Activated CD8-positive, alpha-beta T cell treated with anti-CD3 and anti-CD28 coated beads for 36 hours (primary cell): Measurements from ENCODE around the gene NR2F1-AS1. TPM values are rescaled to one million over a fixed set of nuclear protein-coding genes. Genes with fewer than 3 reads are reported as not detected.

Experiments used
- ATAC-seq: fragments of 200-7000 bp; cut with Tn5 transposase; one replicate; pipeline ENCODE4 v1.10.0; 2021; ENCODE audit warnings: mild to moderate bottlenecking, moderate library complexity
- CTCF ChIA-PET: fragments of 350-600 bp; sonication (Branson Sonifier 250); formaldehyde crosslinking; loops from one replicate; lab custom pipeline; 2021; ENCODE audit warnings: antibody characterized with exemption; lab: Charles Lee
- POLR2A ChIA-PET: fragments of 350-600 bp; sonication (Branson Sonifier 250); formaldehyde crosslinking; loops from one replicate; lab custom pipeline; 2021; ENCODE audit warnings: antibody characterized with exemption; lab: Charles Lee
- DNase-seq: peaks from one replicate; pipeline ENCODE4 v3.0.0-alpha.2; 2020
- H3K27ac Mint-ChIP-seq: one replicate; pipeline ENCODE4 v1.8.0; 2021; ENCODE audit warnings: mild to moderate bottlenecking, mixed read lengths
- H3K27me3 Mint-ChIP-seq: one replicate; pipeline ENCODE4 v1.8.0; 2021; ENCODE audit warnings: mixed read lengths
- H3K36me3 Mint-ChIP-seq: one replicate; pipeline ENCODE4 v1.8.0; 2021; ENCODE audit warnings: low read depth, mixed read lengths
- H3K4me1 Mint-ChIP-seq: one replicate; pipeline ENCODE4 v1.8.0; 2021; ENCODE audit warnings: low read depth, mixed read lengths
- H3K4me3 Mint-ChIP-seq: one replicate; pipeline ENCODE4 v1.8.0; 2021; ENCODE audit warnings: mild to moderate bottlenecking, moderate library complexity, mixed read lengths
- H3K9me3 Mint-ChIP-seq: one replicate; pipeline ENCODE4 v1.8.0; 2021; ENCODE audit warnings: mixed read lengths
- intact Hi-C: fragments of 100-400 bp; cut with micrococcal nuclease; formaldehyde crosslinking; loops from one replicate; pipeline ENCODE4 v1.10.0; 2022
- total RNA-seq, 2 experiments: library from RNA; stranded (reverse); gene quantifications; one replicate each; pipeline ENCODE4 v1.2.3, GENCODE V29; 2021
- TF ChIP-seq, protein P1 (sequence below): fragments of 200-600 bp; IDR thresholded peaks from one replicate; pipeline ENCODE4 v1.8.0; 2022; ENCODE audit warnings: antibody characterized with exemption, mild to moderate bottlenecking

The NR2F1-AS1 gene
- total RNA-seq, 2 experiments from 2014 or later: not detected

DNA sequence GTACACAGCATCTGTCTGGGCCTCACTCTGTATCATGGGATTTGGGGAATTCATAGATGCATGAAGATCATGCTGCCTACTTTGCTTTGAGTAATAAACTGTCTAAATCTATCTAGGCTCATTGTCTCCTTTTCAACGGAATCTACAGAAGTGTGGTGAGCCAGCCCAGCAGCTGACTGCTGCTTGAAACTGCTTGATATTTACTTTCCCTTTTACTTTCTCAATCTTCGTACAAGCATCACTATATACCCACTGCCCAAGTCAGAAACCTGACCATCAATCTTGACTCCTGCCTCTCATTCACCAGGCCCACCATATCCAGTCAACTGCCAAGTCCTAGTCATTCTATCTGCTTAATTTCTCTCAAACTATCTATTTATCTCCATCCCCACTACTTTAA, 142.9 kb downstream of the NR2F1-AS1 start:
- Mint-ChIP-seq H3K27me3 (peaks cover 2% of the 10 kb centered on the region), H3K4me1 (no peaks in the 10 kb centered on the region), H3K4me3 (no peak overlapping the region), H3K27ac (no peak overlapping the region), H3K9me3 (no peaks in the 10 kb centered on the region), H3K36me3 (no peaks in the 10 kb centered on the region)
- intact Hi-C loops: no loop called here
- no peak for ATAC-seq
- CTCF ChIA-PET: no interaction called here
- no peak for DNase-seq
- TF ChIP-seq, protein P1, sequence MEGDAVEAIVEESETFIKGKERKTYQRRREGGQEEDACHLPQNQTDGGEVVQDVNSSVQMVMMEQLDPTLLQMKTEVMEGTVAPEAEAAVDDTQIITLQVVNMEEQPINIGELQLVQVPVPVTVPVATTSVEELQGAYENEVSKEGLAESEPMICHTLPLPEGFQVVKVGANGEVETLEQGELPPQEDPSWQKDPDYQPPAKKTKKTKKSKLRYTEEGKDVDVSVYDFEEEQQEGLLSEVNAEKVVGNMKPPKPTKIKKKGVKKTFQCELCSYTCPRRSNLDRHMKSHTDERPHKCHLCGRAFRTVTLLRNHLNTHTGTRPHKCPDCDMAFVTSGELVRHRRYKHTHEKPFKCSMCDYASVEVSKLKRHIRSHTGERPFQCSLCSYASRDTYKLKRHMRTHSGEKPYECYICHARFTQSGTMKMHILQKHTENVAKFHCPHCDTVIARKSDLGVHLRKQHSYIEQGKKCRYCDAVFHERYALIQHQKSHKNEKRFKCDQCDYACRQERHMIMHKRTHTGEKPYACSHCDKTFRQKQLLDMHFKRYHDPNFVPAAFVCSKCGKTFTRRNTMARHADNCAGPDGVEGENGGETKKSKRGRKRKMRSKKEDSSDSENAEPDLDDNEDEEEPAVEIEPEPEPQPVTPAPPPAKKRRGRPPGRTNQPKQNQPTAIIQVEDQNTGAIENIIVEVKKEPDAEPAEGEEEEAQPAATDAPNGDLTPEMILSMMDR: no peak
- POLR2A ChIA-PET: no interaction called here

DNA sequence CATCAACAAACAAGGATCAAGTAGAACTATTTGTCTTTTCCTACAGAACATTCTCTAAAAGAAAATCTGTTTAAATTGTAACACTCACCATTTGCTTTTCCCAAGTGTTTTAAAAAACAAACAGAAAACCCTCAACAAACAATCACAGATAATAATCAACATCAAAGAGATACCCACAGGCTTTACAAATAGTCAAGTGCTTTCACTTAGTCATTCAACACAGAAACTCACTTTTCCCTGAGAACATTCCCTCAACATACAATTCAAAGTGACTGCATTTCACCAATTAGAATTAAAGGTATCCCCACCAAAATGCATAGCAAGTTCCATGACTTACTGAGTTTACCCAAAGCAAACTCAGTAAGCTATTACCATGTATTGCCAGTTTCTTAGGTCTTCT, 144.9 kb downstream of the NR2F1-AS1 start:
- intact Hi-C loops: no loop called here
- Mint-ChIP-seq H3K36me3 (no peaks in the 10 kb centered on the region), H3K27ac (no peak overlapping the region), H3K27me3 (peaks cover 2% of the 10 kb centered on the region), H3K4me3 (no peak overlapping the region), H3K9me3 (no peaks in the 10 kb centered on the region), H3K4me1 (no peaks in the 10 kb centered on the region)
- DNase-seq: no peak
- ChIA-PET CTCF (no interaction called here), POLR2A (no interaction called here)
- TF ChIP-seq, protein P1: no peak
- no peak for ATAC-seq

DNA sequence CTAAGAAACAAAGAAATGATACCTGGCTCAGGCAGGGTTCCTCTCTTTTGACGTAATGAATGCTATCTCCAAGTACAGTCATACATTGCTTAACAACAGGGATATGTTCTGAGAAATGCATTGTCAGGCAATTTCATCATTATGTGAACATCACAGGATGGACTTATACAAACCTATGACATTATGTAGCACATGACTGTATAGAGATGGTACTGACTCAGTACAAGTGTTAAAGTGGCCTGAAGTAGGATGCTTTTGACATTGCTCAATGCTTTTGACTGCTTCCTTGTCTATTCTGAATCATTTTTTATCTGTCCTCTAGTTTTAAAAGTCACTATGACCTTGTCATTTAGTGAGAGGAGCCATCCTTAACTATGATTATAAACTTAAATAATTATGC, 147.6 kb downstream of the NR2F1-AS1 start:
- no peak overlapping the region for H3K4me3 Mint-ChIP-seq
- TF ChIP-seq, protein P1: no peak
- intact Hi-C loops: no loop called here
- no peaks in the 10 kb centered on the region for H3K36me3 Mint-ChIP-seq
- ATAC-seq (no peak), DNase-seq (no peak)
- H3K4me1 Mint-ChIP-seq: no peaks in the 10 kb centered on the region
- POLR2A ChIA-PET: no interaction called here
- no peak overlapping the region for H3K27ac Mint-ChIP-seq
- CTCF ChIA-PET: no interaction called here
- no peaks in the 10 kb centered on the region for H3K27me3 Mint-ChIP-seq
- H3K9me3 Mint-ChIP-seq: no peaks in the 10 kb centered on the region

DNA sequence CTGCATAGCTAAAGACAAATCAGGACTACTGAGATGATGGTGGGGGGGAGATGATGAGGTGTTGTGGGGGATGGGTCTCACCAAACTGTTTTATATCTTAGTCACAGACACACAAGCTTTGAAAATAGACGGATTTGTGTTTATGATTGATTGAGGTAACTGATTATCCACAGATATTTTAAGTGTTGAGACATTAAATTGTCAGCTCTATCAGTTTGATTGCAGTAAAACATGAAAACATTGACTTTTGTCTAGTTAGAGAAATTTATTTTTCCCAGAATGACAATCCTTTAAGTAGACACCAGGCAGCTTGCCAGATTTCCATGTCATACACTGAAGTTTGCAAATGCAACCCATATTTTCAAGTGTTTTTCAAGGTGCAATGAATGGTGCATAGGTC, 149.8 kb downstream of the NR2F1-AS1 start:
- Mint-ChIP-seq H3K36me3 (no peaks in the 10 kb centered on the region), H3K27me3 (peaks cover 3% of the 10 kb centered on the region), H3K9me3 (no peaks in the 10 kb centered on the region), H3K4me1 (no peaks in the 10 kb centered on the region), H3K27ac (no peak overlapping the region), H3K4me3 (no peak overlapping the region)
- TF ChIP-seq, protein P1: no peak
- ATAC-seq: no peak
- no peak for DNase-seq
- ChIA-PET POLR2A (no interaction called here), CTCF (no interaction called here)
- intact Hi-C loops: no loop called here

DNA sequence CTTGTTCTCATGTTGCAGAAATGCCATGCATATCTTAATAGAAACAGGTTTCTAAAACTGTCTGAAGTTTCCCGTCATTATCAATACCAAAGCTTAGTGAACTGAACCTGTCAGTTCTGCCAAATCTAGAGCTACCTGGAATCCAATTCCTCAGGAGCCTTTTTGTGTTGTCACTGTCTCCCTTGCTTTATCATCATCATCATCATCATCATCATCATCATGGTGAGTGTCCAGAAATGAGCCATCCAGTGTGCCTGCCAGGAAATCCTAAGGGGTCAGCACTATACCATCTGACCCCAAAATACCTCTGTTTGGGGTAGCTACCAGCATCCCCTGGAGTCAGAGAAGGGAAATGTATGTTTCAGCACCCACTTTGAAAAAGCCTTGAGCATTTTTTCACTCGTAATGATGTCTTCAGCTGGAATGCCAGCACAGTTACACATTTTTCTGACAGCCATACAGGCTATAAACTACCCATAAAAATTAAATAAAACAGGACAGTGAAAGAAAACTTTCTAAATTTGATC, 150.3 kb downstream of the NR2F1-AS1 start:
- no peak overlapping the region for H3K27ac Mint-ChIP-seq

More for the DNA sequence above, 150.3 kb downstream of the NR2F1-AS1 start:
- Mint-ChIP-seq H3K27me3 (peaks cover 3% of the 10 kb centered on the region), H3K4me3 (no peak overlapping the region), H3K4me1 (no peaks in the 10 kb centered on the region), H3K9me3 (no peaks in the 10 kb centered on the region), H3K36me3 (no peaks in the 10 kb centered on the region)
- DNase-seq: no peak
- intact Hi-C loops: no loop called here
- TF ChIP-seq, protein P1: no peak
- POLR2A ChIA-PET: no interaction called here
- no peak for ATAC-seq
- CTCF ChIA-PET: no interaction called here
